A673 (cell line): ENCODE results near the gene WDPCP.

Experiments used
- EZH2 ChIP-seq: fragments of 200-600 bp; sonication (generic); IDR thresholded peaks from 2 replicates; pipeline ENCODE4 v1.6.1; 2017; ENCODE audit warnings: borderline replicate concordance, low read depth, mild to moderate bottlenecking, mixed read lengths, antibody characterized with exemption, low read length; ENCODE audit not compliant: poor library complexity, severe bottlenecking
- TF ChIP-seq, protein P1 (sequence below): fragments of 300-800, 200-600 bp; sonication (generic); conservative IDR thresholded peaks from 2 replicates; pipeline ENCODE4 v1.5.1; 2017; ENCODE audit warnings: low read depth, mild to moderate bottlenecking, antibody characterized with exemption, low read length, moderate library complexity, mixed read lengths

DNA sequence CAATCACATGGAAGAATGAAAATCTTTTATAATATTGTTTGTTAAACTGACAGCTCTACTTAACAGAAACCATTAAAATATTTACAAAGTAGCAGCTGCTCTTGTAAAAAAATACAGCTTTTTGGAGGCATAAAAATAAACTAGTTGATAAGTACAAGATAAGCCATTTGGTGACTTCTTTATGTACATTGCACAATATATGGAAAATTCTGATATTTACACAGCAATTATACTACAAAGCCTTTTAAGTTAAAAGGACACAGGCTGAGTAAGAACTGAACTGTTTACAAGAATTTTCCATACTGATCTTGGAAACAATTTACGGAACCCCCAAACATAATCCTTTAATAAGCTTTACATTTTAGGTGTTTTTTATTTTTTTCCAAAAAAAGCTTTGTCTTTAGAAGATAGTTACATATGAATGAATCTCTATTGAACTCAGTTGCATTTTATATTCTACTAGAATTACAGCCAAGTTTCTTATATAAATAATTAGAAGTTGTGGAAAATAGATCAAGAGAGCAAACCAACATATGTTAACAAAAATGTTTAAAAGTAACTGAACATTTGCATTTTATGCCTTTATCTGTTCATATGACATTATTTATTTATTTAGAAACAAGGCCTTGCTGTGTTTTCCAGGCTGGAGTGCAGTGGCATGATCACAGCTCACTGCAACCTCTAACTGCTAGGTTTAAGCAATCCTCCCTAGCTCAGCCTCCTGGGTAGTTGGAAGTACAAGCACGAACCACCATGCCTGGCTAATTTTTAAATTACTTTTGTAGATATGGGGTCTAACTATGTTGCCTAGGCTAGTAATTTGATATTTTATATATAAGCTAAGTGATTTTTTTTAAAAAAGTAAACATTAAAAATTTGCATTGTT, 395.1 kb downstream of the WDPCP start:
- TF ChIP-seq, protein P1, sequence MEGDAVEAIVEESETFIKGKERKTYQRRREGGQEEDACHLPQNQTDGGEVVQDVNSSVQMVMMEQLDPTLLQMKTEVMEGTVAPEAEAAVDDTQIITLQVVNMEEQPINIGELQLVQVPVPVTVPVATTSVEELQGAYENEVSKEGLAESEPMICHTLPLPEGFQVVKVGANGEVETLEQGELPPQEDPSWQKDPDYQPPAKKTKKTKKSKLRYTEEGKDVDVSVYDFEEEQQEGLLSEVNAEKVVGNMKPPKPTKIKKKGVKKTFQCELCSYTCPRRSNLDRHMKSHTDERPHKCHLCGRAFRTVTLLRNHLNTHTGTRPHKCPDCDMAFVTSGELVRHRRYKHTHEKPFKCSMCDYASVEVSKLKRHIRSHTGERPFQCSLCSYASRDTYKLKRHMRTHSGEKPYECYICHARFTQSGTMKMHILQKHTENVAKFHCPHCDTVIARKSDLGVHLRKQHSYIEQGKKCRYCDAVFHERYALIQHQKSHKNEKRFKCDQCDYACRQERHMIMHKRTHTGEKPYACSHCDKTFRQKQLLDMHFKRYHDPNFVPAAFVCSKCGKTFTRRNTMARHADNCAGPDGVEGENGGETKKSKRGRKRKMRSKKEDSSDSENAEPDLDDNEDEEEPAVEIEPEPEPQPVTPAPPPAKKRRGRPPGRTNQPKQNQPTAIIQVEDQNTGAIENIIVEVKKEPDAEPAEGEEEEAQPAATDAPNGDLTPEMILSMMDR = no peak
- no peak for TF ChIP-seq EZH2
